GM19467 (cell line): Measurements from ENCODE around the gene ACTR1B.
"Not testable (repeated sequence)": the region's sequence is repeated elsewhere in the genome, so short reads cannot be mapped to it uniquely, and the experiment has no call there.

ENCODE experiments used
- ATAC-seq: cut with Tn5 transposase; IDR thresholded peaks from one replicate; pipeline ENCODE4 v1.9.1; 2021; ENCODE audit warnings: mild to moderate bottlenecking, moderate library complexity; ENCODE audit not compliant: unreplicated experiment

The ACTR1B gene

DNA sequence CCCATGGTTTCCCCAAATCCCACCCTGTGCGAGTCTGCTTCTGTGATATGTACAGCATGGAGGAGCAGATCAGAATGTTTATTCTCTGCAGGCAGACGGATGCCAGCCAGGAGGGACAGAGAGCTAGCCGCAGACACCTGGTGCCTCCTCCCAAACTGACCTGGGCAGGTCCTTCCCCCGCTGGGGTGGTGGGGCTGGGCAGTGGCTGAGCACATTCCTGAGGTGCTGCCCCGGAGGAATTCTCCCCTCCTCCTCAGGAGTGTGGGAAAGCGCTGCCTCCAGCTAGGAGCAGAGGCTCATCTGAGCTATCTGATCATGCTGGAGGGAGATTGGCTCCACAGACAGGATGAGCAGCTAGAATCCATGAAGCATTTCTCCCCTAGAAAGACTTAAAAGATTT lies 27.3 kb upstream of the ACTR1B start:
- no peak for ATAC-seq

DNA sequence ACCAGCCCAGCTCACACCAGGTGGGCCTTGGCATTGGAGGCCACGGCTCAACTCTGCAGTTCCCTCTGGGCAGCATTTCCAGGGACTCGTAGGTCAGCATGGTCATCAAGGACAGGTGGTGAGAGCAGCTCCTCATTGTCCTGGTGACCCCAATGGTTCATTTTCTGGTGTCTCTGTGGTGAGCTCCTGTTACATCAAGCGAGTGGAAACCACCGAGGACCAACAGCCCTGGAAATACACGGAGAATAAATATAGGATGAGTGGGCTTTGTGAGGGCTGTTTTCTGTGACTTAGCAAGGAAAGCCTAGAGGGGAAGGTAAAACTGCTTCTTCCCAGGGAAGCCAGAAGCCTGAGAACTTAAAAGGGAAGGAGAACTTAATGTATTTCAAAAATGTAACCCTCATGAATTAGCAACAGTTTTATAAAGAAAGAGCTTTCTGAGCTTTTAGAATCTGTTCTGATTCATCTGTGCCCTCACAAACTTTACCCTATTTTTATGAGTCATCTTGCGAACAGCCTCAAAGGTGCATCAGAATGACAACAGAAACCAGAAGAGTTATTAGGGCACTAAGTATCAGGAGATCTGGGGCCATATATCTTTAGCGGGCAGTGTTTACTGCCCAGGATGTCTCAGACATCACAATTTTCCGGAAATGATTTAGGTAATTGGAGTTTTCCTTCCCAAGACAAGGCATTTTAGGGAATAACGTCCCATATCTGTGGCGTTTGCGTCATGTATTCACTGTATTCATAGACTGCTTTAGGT lies 24.4 kb upstream of the ACTR1B start:
- no peak for ATAC-seq

DNA sequence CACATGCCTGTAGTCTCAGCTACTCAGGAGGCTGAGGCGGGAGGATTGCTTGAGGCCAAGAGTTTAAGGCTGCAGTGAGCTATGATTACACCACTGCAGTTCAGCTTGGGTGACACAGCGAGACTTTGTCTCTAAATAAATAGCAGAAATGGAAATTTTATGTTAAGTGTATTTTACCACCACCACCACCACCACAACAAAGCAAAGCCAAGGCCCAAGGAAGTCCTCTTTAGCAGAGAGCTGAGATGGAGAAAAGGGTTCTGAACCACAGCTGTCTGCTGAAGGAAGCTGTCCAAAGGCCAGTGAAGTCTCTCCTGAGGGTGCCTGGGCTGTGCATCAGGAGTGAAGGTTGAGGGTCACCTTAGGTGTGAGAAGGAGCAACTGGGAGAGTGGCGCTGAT lies 23.4 kb upstream of the ACTR1B start:
- ATAC-seq, result not testable (repeated sequence)

DNA sequence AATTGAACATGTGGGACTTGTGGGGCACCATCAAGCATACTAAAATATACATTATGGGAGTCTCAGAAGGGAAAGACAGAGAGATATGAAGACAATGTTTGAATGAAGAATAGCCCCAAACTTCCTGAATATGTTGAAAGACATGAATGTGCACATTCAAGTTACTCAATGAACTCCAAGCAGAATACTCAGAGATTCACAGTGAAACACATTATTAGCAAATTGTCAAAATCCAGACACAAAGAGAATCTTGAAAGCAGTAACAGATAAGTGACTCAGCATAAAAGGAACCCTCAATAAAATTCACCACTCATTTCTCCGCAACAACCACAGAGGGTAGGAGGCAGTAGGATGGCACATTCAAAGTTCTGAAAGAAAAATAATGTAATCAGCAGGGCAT lies 14.5 kb upstream of the ACTR1B start:
- no peak for ATAC-seq

DNA sequence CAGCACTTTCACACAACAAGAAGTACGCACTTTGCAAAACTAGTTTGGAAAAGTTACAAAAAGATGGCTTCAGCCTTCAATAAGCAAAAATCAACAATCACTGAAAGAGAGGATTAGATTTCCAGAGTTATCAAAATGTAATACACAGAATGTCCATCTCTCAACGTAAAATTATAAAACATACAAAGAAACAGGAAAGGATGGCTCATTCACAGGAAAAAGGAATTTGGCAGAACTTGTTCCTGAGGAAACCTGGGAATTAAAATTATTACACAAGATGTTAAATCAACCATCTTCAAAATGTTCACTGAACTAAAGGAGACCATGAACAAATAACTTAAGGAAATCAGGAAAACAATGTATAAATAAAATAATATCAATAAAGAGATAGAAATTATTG lies 13.6 kb upstream of the ACTR1B start:
- ATAC-seq, result no peak

DNA sequence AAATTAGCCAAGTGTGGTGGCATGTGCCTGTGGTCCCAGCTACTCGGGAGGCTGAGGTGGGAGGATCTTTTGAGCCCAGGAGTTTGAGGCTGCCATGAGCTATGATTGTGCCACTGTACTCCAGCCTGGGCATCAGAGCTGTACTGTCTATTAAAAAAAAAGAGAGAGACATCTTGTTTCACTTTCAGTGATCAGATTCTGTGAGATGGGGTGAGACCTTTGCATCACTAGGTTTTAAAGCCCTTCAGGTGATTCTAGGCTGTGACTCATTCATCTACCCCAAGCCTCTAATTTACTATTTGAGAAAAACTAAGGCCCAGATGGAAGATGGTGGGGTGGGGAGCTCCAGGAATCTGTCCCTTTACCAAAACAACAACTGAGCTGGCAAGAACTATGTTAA lies 12.8 kb upstream of the ACTR1B start:
- no peak for ATAC-seq

DNA sequence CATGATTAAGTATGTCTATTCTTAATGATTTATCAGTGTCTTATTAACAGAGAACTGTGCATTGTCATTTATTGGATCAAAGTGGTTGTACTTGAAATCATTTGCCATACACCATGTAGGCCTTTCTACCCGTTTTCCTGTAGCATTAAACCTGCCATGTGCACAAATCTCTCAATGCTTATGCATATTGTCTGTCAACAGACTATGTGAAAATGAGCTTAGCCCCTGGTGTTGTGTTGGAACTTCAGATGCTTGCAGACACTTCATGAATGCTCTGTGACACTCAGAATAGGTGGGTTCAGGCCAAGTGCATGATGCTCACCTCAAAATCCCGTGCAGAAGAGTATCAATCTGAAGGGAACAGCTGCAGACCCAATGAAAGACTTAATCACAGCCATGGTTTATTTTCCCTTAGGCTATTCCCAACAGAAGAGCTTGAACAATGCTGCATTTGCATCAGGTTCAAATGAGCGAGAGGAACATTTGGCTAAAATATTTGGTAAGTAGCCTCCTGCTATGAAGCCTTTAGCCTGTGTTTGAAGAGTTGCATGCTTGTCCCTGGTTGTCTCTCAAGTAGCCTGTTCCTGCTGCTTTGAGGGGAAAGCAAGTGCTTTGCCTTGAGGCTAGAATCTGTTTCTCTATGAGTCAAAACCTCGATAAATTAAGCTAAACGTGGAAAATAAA lies 11.7 kb upstream of the ACTR1B start:
- no peak for ATAC-seq

DNA sequence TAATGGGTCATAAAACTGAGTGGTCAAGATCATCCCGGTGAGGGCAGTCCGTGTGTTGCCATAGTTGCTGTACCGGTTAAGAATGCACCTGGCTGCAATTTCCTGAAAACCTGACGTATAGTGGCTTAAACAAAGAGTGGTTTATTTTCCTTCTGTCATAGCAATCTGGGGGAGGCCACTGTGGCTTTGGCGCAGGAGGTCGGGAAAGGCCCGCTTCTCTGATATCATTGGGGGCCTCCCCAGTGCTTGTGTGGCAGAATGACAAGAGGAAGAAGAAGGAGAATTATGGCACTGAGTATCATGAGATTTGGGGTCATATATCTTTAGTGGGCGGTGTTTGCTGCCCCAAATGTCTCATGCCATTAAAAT lies 10.1 kb upstream of the ACTR1B start:
- no peak for ATAC-seq

DNA sequence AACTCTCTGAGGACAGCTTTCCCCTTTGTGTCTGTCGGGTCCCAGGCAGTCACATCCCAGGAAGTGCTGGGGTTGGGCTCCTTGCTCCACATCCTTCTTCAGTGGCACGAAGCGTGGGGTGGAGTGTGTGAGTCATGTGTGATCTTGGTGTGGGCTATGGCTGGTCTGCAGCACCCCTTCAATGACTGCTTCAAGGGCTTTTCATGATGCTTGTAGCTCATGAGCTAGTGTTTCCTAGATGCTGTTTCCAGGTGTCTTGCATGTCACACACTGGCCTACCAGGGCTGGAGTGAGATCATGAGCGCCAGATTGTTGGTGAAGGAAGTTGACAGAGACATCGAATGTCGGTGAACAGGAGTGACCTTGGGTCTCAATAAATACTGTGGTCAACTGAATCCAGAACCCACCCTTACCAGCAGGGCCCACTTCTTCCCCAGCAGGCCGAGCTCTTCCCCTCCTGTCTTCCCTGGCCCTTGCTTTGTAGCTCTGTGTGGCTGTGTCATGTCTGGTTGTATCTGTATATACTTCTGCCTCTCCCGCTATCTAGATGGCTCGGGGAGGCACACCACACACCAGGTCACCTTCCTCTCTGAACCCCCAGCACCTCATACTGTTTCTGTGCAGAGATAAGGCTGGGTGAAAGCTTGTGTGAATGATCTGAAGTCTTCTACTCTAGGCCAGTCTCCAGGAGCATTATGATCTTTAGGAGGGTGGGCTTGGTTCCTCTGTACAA lies 9.5 kb upstream of the ACTR1B start:
- ATAC-seq, result no peak

DNA sequence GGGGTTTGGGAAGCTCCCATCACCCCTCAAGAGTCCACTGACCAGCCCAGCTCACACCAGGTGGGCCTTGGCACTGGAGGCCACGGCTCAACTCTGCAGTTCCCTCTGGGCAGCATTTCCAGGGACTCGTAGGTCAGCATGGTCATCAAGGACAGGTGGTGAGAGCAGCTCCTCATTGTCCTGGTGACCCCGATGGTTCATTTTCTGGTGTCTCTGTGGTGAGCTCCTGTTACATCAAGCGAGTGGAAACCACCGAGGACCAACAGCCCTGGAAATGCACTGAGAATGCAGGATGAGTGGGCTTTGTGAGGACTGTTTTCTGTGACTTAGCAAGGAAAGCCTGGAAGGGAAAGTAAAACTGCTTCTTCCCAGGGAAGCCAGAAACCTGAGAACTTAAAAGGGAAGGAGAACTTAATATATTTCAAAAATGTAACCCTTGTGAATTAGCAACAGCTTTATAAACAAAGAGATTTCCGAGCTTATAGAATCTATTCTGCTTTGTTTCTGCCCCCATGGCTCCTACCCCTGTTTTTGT lies 8.8 kb upstream of the ACTR1B start:
- not testable (repeated sequence) for ATAC-seq

DNA sequence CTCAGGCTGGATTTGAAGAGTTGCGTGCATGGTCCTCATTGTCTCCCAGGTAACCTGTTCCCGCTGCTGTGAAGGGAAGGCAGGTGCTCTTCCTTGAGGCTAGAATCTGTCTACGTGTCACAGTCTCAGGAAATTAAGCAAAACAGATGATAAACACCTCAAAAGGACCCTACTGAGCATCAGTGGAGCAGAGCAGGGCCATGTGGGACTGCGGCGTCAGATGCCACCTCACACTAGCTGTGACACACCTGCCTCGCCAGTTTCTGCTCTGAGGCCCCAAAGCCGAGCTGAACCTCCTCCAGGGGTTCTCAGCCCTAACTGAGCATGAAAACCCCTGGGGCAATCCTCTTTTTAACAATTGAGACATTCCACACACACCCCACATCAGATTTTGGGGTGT lies 7.7 kb upstream of the ACTR1B start:
- ATAC-seq, result no peak

DNA sequence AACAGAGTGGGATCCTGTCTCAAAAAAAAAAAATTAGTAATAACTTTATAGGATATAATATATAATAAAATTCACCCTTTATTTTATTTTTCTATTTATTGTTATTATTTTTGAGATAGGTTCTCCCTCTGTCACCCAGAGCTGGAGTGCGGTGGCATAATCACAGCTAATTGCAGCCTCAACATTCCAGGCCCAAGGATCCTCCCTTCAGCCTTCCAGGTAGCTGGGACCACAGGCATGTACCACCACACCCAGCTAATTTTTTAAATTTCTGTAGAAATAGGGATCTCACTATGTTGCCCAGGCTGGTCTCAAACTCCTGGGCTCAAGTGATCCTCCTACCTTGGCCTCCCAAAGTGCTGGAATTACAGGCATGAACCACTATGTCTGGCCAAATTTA lies 6.6 kb upstream of the ACTR1B start:
- no peak for ATAC-seq

DNA sequence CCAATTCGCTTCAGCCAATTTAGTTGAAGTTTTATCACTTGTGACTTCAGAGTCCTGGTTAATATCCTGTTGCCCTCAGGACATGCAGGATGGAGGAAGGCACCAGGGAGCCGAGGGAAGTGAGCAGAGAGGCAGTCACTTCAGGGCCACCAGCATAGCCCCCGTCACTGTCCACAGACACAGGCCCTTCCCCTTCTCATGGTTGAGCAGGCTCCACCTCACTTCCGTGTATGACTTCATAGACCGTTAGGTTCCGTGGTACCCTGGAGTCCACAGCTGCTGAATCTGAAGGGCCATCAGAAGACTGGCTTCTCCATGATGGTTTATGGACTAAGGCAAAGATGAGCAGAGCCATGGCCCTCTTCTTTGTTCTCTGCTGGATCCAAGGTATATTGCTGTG lies 5.6 kb upstream of the ACTR1B start, which contains the start of gene C2orf92:
Gene C2orf92, plus strand, starts transcription at position 266 of the 400 bp plus-strand sequence. Its CDS starts 76 bp downstream, at position 342.
- ATAC-seq, result no peak

DNA sequence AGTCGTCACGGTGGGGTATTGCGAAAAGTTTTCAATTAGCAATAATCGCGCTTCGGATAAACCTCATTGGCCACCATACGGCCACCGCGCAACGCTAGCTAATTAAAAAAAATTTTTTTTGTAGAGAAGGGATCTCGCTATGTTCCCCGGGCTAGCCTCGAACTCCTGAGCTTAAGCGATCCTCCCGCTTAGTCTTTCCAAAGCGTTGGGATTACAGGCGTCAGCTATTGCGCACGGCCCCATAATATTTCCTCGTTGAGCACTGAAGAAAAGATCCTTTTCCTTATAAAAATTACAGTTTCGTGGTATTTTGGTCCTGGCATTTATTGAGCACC lies 759 bp upstream of the ACTR1B start:
- no peak for ATAC-seq

DNA sequence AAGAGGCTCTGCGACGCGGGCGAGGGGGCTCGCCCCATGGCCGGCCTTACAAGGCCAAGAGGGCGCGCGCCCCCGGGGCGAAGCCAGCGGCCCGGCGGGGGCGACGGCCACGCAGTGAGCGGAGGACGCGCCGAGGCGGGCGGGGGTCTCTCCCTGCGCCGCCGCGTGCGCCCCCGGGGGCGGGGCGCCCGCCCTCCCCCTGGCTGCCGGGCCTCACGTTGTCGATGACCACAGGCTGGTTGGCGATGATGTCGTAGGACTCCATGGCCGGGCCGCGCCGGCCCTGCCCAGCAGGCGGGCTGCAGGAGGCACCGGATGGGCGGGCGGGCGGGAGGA lies 250 bp downstream of the ACTR1B start:
- ATAC-seq, result no peak

DNA sequence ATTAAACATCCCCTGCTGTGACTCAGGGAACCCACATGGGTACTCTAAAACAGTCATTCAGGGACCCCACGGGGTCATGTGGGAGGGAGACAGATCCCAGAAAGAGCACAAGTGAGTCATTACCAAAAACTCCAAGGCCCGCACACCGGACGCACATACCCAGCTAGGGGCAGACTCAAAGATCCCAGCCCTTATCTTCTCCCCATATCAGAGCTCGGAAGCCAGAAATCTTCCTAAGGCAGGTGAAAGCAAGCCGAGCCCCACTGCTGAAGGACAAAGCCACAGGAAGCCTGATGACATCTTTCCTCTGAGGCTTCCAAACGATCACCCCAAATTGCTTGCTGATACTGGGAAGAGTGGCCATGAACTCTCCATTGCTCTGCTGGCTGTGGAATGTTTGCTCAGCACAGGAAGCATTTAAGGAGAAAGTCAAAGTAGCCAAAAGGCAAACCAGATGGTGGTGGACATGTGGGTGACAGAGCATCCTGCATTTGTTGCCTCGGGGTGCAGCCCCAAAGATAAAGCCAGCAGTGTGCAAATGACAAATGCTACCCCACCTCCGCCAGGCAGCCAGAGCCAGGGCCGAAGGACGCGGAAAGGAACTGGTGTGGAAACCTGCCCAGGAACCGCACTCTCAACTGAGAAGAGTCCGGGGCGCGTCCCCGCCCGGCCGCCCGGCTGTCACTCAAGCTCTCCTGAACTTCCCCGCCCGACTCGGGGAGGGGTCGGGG lies 784 bp downstream of the ACTR1B start:
- peak; percentile 42 for ATAC-seq

DNA sequence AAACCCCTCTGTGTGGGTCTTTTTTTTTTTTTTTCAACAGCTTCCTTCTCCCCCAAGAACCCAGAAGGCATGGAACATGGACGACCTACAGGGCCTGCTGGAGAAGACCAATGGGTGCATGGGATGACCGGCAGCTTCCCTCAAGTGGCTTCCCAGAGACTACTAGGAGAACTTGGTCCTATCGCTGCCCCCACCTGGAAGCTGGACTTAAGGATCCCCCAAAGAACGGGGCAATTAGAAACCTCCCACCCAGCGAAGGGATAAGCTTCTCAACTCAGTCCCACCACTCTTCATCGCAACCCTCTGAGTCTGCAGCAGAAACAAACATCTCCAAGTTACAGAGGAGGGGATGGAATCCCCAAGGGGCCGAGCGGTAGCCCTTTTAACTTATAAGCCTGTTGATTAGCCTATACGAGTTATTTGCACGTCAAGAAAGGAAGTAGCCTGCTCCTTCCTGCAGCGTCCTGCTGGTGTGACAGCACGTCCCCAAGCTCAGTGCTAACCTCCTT lies 1.4 kb downstream of the ACTR1B start:
- ATAC-seq, result no peak

DNA sequence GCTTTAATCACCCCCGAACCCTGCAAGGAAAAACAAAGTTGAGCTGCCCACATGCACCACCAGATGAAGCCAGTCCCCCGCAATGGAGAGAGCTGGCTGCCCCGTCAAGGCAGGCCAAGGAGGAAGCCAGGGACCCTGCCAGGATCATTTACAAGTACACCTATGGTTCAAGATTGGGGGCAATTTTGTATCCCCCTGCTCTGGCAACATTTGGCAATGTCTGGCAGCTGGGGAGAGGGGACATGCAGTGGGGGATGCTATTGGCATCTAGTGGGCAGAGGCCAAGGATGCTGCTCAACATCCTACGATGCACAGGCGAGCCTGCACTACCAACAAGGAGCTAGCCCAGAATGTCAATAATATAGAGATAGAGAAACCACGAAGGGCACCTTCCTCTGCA lies 1.9 kb downstream of the ACTR1B start:
- no peak for ATAC-seq

DNA sequence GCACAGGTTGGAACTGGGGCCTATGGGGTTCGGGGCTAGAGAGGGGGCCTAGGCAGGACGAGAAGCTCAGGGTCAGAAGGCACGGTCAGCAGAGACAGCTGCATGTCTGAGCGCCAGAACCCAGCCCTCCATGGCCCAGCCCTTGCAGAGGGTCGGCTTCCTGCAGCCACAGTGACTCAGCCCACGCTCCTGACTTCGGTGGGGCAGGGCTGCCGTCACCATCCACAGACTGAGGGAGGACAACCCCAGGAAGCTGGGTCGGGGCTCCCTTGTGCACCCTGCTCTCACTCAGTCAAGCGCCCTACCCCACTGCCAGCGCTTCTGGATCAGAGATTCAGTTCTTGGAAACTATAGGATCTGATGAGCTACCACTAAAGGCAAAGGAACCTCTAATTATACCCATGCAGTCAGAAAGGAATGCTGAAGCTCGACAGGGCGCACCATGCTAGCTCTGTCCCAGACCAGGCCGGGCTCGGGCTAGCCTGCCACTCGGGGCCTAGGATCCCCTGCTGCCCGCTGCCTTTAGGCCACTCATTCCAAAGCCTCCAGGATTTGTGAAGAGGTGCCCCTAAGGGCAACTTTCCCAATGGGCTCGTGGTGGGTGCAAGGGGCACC lies 3.0 kb downstream of the ACTR1B start:
- no peak for ATAC-seq

DNA sequence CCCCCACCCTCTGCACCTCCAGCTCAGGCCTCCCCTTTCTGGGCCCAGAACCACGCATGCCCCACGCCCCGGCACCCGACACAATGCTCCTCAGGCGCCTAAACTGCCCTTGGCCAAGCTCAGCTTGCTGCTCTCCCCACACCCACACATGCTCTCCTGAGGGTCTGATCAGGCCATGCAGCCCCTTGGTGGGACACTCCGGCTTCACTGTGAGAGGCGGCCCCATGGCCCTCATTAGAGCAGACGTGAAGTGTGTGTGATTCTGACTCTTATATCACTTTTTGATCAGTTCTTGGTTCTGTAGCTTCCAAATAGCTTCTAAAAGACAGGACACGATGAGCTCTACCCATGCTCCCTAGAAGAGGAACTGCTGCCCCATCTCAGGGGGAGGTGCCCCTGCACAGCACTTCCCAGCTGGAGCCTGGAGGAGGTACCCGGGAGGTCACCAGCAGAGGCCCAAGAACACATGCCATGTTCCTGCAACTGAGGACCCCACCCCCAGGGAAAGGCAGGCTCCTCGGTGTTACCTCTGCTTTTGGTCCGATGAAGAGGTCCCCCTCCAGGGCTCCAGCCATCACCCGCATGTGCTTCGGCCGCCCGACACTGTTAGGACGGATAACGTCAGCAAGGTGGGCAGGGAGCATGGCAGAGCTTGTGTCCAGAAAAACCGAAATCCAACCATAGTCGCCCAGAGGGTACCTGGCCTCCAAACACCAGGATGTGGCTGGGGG lies 3.6 kb downstream of the ACTR1B start:
- no peak for ATAC-seq
